ENCODE data around the gene MESP1. TPM values are rescaled to one million over a fixed set of nuclear protein-coding genes. Genes with fewer than 3 reads are reported as not detected.

Gene MESP1
- total and polyA plus RNA-seq, 10 of the 15 experiments (the other 5 are each of a cell fraction or from before 2014, with no cell fraction given) = 0.04 to 1.1 (median 0.57) TPM; not detected in 2

DNA sequence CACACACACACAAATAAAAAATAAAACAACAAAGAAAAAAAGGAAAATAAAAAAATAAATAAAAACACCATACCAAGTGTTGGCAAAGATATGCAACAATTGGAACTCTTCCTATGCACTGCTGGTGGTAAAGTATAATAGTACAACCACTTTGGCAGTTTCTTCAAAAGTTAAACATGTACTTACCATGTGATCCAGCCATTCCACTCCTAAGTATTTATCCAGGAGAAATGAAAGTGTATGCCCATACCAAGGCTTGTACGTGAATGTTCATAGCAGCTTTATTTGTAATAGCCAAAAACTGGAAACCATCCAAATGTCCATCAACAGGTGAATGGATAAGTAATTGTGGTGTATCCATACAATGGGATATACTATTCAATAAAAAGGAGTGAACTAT is 43.5 kb downstream of the MESP1 start:
- FAIRE-seq = no peak
- no TSS peak for BruUV-seq (replicated peaks)
- H3K27ac ChIP-seq (ENCODE audit: control insufficient read depth, insufficient read depth) = no peak overlapping the region
- TF ChIP-seq LARP7 (IDR thresholded peaks at IDR 0.05) (no peak), RAD21 (IDR thresholded peaks at IDR 0.05; ENCODE audit: insufficient read depth, low read depth, low read length) (no peak), STAT3 (IDR thresholded peaks at IDR 0.05; ENCODE audit: low read depth, low read length) (no peak), ZZZ3 (IDR thresholded peaks at IDR 0.05; ENCODE audit: control insufficient read depth, insufficient read length, low read depth) (no peak), POU2F2 (IDR thresholded peaks at IDR 0.05; ENCODE audit: borderline replicate concordance, low read depth, low read length) (no peak), MXI1 (IDR thresholded peaks at IDR 0.05; ENCODE audit: low read depth, low read length) (no peak)
- TF ChIP-seq, protein P1, sequence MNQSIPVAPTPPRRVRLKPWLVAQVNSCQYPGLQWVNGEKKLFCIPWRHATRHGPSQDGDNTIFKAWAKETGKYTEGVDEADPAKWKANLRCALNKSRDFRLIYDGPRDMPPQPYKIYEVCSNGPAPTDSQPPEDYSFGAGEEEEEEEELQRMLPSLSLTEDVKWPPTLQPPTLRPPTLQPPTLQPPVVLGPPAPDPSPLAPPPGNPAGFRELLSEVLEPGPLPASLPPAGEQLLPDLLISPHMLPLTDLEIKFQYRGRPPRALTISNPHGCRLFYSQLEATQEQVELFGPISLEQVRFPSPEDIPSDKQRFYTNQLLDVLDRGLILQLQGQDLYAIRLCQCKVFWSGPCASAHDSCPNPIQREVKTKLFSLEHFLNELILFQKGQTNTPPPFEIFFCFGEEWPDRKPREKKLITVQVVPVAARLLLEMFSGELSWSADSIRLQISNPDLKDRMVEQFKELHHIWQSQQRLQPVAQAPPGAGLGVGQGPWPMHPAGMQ (IDR thresholded peaks at IDR 0.05; ENCODE audit: borderline replicate concordance) = no peak
- ChIA-PET POLR2A (no interaction called here), CTCF (interaction anchor here (0.6 to 1.1 kb wide), 2 partner anchors 8 to 61 kb away, joined by 3 read pairs; no protein-coding TSS in a partner anchor), RAD21 (ENCODE audit: unreplicated experiment) (no interaction called here), SMC1A (ENCODE audit: uncharacterized antibody, unreplicated experiment) (no interaction called here)
- no peak for ATAC-seq
- no peaks in the 10 kb centered on the region for H3K9me3 ChIP-seq (replicated peaks; ENCODE audit: control insufficient read depth, insufficient read depth, low read length)
- WGBS (ENCODE audit: insufficient coverage, insufficient replicate concordance, low lambda C conversion rate, missing lambda C conversion rate) = 74% methylated on average over 1 of the region's 1 CpG
- H3K9ac ChIP-seq (ENCODE audit: control insufficient read depth, insufficient read depth, low read length) = no peak overlapping the region
- no peaks in the 10 kb centered on the region for H3K4me1 ChIP-seq (ENCODE audit: control insufficient read depth, insufficient read depth, low read length)
- no peak overlapping the region for H3K4me2 ChIP-seq (ENCODE audit: control insufficient read depth, insufficient read depth)
- H4K20me1 ChIP-seq (ENCODE audit: control insufficient read depth, insufficient read depth) = no peaks in the 10 kb centered on the region
- no peaks in the 10 kb centered on the region for H3K79me2 ChIP-seq (ENCODE audit: control insufficient read depth, insufficient read depth, low read length)
- H2AFZ ChIP-seq (ENCODE audit: control insufficient read depth, low read depth, low read length) = no peak overlapping the region
- no peaks in the 10 kb centered on the region; a peak in 3 of 4 replicates for H3K27me3 ChIP-seq (replicated peaks in 1 of 2; ENCODE audit: control insufficient read depth in 2 of 2, insufficient read depth in 2 of 2, low read length in 1 of 2)
- in situ Hi-C loops (cut with MboI) = no loop called here
- H3K36me3 ChIP-seq (ENCODE audit: control insufficient read depth in 2 of 2, insufficient read depth in 2 of 2, low read length in 1 of 2) = no peaks in the 10 kb centered on the region
- intact Hi-C loops (cut with micrococcal nuclease; ENCODE audit: unreplicated experiment) = no loop called here
- H3K4me3 ChIP-seq = no peak overlapping the region
- DNase-seq (ENCODE audit: low read depth, low spot score) = no peak

DNA sequence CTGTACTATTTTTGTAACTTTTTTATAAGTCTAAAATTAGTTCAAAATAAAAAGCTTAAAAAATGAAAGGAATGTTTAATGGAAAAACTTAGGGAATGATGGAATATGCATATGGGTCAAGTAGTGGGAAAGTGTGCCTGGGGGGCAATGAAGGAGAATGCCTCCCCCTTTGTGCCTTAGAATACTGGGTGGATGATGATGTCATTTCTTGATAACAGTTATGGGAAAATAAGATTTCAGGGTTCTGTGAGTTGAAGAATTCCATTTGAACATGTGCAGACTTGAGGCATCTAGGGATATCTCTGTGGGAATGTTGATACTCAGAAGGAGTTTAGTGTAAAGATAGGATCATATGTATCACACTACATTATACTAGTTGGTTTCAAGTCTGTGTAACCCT is 46.6 kb downstream of the MESP1 start:
- in situ Hi-C loops (cut with MboI) = no loop called here
- Histone ChIP-seq H3K4me3 (no peak overlapping the region), H3K4me1 (ENCODE audit: control insufficient read depth, insufficient read depth, low read length) (no peaks in the 10 kb centered on the region), H3K4me2 (ENCODE audit: control insufficient read depth, insufficient read depth) (no peak overlapping the region), H3K36me3 (ENCODE audit: control insufficient read depth in 2 of 2, insufficient read depth in 2 of 2, low read length in 1 of 2) (no peaks in the 10 kb centered on the region), H3K27ac (ENCODE audit: control insufficient read depth, insufficient read depth) (no peak overlapping the region), H3K9me3 (replicated peaks; ENCODE audit: control insufficient read depth, insufficient read depth, low read length) (no peaks in the 10 kb centered on the region), H3K79me2 (ENCODE audit: control insufficient read depth, insufficient read depth, low read length) (no peaks in the 10 kb centered on the region), H4K20me1 (ENCODE audit: control insufficient read depth, insufficient read depth) (no peaks in the 10 kb centered on the region), H3K9ac (ENCODE audit: control insufficient read depth, insufficient read depth, low read length) (no peak overlapping the region), H3K27me3 (replicated peaks in 1 of 2; ENCODE audit: control insufficient read depth in 2 of 2, insufficient read depth in 2 of 2, low read length in 1 of 2) (peaks cover 0 to 7% of the 10 kb centered on the region in 2 experiments; a peak in 3 of 4 replicates), H2AFZ (ENCODE audit: control insufficient read depth, low read depth, low read length) (no peak overlapping the region)
- ChIA-PET RAD21 (ENCODE audit: unreplicated experiment) (no interaction called here), CTCF (interaction anchor here (1.0 kb wide), 1 partner anchor 19 kb away, joined by 4 read pairs; no protein-coding TSS in a partner anchor), POLR2A (no interaction called here), SMC1A (ENCODE audit: uncharacterized antibody, unreplicated experiment) (no interaction called here)
- FAIRE-seq = no peak
- BruUV-seq (replicated peaks) = no TSS peak
- ATAC-seq = no peak
- DNase-seq (ENCODE audit: low read depth, low spot score) = no peak
- TF ChIP-seq, protein P2, sequence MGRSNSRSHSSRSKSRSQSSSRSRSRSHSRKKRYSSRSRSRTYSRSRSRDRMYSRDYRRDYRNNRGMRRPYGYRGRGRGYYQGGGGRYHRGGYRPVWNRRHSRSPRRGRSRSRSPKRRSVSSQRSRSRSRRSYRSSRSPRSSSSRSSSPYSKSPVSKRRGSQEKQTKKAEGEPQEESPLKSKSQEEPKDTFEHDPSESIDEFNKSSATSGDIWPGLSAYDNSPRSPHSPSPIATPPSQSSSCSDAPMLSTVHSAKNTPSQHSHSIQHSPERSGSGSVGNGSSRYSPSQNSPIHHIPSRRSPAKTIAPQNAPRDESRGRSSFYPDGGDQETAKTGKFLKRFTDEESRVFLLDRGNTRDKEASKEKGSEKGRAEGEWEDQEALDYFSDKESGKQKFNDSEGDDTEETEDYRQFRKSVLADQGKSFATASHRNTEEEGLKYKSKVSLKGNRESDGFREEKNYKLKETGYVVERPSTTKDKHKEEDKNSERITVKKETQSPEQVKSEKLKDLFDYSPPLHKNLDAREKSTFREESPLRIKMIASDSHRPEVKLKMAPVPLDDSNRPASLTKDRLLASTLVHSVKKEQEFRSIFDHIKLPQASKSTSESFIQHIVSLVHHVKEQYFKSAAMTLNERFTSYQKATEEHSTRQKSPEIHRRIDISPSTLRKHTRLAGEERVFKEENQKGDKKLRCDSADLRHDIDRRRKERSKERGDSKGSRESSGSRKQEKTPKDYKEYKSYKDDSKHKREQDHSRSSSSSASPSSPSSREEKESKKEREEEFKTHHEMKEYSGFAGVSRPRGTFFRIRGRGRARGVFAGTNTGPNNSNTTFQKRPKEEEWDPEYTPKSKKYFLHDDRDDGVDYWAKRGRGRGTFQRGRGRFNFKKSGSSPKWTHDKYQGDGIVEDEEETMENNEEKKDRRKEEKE (IDR thresholded peaks at IDR 0.05) = no peak
- TF ChIP-seq RAD51 (IDR thresholded peaks at IDR 0.05) = no peak
- intact Hi-C loops (cut with micrococcal nuclease; ENCODE audit: unreplicated experiment) = no loop called here

All from GM12878 (cell line).